Astrocyte of the cerebellum (primary cell): ENCODE results near the gene SLIT3.

Experiments used
- DNase-seq: peaks from one replicate; pipeline ENCODE4 v3.0.0-alpha.2; 2011; ENCODE audit warnings: low read depth
- H3K4me3 ChIP-seq: 2 replicates; pipeline ENCODE4 v1.5.1; 2011; ENCODE audit warnings: mild to moderate bottlenecking, low read depth, low read length, moderate library complexity
- in situ Hi-C: cut with HindIII; loops from 2 replicates; pipeline ENCODE4 v1.10.0; 2017; ENCODE audit warnings: low sequenced_read_pairs
- TF ChIP-seq, protein P1 (sequence below): IDR thresholded peaks from 2 replicates; pipeline ENCODE4 v1.5.1; 2012; ENCODE audit warnings: low read length, low read depth, moderate library complexity, mild to moderate bottlenecking; ENCODE audit errors: missing control alignments

The SLIT3 gene

DNA sequence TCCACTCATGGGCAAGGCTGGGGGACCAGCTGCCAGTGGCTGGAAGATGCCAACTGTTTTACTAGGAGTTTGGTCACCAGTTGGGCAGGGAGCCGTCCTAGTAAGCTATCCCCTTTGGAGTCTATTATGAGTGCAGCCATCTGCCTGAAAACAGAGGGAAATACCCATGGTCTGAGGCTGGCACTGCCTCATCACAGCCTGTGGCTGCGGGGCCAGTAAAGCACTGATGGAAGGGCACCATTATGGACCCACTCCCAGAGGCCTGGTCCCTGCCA, 534.6 kb downstream of the SLIT3 start:
- DNase-seq, result no peak
- H3K4me3 ChIP-seq, result no peak overlapping the region
- in situ Hi-C loops, result no loop called here
- TF ChIP-seq, protein P1, sequence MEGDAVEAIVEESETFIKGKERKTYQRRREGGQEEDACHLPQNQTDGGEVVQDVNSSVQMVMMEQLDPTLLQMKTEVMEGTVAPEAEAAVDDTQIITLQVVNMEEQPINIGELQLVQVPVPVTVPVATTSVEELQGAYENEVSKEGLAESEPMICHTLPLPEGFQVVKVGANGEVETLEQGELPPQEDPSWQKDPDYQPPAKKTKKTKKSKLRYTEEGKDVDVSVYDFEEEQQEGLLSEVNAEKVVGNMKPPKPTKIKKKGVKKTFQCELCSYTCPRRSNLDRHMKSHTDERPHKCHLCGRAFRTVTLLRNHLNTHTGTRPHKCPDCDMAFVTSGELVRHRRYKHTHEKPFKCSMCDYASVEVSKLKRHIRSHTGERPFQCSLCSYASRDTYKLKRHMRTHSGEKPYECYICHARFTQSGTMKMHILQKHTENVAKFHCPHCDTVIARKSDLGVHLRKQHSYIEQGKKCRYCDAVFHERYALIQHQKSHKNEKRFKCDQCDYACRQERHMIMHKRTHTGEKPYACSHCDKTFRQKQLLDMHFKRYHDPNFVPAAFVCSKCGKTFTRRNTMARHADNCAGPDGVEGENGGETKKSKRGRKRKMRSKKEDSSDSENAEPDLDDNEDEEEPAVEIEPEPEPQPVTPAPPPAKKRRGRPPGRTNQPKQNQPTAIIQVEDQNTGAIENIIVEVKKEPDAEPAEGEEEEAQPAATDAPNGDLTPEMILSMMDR, result no peak

DNA sequence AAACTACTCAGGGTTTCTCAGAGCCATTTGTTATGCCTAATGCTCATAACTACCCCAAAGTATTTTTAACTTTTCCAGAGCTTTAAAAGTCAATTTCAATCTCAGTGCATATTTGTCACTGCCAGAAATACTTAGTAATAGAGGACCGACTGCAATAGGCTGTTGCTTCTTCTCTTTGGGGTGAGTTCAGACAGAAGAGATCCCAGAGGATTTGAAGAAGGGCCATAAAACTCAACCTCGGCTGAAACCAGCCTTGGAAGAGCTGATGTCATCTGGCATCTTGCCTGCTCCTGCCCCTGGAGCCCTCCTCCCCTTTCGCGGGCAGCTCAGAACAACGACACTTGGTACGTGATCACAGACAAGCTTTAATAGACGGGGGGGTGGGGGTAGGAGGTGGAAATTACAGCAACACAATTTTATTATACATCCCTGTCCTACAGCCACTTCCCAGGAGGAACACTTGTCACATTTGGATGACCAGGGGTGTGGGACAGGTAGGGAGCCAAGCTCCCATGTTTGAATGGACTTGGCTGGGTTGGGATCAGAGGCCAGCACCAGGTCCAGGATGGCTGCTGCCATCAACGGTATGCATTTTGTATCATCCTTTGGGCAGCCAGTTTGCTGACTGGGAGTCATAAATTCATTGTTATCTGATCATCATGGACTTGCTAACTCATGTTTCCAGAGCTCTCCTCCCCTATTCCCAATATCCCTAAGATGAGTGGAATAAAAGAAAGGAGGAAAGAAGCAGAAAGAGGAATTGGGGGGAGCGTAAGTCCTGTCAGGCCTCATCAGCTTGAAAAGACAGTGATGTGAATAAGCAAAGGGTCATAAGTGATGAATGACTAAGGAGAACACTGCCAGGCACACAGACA, 535.2 kb downstream of the SLIT3 start:
- in situ Hi-C loops, result no loop called here
- TF ChIP-seq, protein P1, result no peak
- no peak for DNase-seq
- H3K4me3 ChIP-seq, result no peak overlapping the region

DNA sequence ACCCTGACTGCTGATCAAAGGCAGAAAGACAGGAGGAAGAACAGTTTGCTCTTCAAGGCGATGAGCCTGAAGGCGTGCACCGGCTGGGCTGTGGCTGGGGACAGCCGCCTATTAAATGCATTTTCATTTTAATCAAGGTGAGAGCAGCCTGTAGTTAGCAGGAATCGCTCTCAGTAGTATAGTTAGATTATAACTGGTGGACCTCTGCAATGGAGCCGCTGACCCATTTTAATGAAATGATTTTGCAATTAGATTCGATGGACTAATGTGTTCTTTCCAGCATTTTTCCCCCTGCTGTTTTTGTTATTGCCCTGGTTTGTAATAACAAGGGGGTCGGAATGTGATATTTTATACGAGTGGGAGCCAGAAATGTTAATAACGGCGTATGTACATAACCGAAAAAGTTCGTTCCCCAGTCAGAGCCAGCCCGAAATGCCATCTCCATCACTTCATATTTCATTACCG, 535.8 kb downstream of the SLIT3 start:
- in situ Hi-C loops, result no loop called here
- TF ChIP-seq, protein P1, result no peak
- H3K4me3 ChIP-seq, result no peak overlapping the region
- DNase-seq, result no peak

DNA sequence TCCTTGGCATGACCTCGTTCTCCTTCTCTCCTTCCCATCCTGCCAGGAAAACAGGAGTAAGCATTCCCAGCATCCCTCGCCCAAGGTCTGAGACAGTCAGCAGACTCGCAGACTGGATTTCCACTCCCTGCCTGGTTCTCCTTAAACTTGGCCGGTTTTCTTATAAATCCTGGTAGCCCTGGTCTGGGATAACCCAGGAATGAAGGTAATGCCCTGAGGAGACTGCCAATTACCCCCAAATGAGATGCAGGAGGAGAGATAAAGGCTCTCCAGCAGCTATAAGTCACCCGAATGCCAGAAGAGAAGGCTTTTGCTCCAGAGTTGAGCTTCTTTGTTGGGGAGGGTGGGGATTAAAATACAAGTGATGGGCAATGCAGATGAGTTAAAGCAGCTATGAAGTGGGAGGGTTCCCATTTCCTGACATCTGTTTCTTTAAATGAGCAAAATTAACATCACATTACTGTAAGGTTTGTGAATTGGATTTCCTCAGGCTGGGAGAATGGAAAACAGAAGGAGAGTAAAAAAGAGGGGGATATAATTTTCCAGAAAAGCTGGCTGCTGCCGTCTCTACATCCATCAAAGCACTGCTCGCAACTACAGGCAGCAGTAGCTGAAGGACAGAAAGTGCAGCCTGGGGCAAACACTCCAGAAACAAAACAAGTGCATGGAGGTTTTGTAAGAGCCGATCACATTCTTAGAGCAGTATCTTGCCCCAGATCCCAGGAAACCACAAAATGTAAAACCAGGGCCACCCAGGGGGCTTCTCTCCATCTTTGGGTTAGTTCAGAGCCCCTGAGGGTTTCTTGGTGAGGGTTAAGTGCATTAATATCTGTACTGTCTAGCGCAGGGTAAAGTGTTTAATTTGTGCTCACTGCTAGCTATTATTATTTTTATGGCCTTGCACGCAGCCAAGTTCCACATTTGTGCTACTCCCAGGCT, 544.2 kb downstream of the SLIT3 start:
- in situ Hi-C loops, result no loop called here

DNA sequence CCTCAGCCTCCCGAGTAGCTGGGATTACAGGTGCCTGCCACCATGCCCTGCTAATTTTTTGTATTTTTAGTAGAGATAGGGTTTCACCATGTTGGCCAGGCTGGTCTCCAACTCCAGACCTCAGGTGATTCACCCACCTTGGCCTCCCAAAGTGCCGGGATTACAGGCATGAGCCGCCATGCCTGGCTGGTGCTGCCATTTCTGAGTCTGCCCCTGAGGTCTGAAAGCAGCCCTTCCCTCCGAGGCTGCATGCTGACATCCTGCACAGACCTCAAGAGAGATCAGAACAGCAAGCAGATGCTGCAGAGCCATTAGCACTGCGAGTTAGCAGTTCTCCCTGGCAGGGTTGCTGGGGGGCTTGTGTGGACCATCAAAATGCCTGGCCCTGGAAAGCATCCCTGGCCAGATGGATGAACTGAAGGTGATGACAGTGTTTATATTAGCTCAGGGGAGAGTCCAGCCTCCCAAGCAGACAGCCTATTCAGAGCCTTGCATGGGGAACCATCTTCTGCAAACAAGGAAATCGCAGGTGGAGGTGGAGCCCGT, 545.3 kb downstream of the SLIT3 start:
- TF ChIP-seq, protein P1, result no peak
- in situ Hi-C loops, result no loop called here
- no peak overlapping the region for H3K4me3 ChIP-seq
- DNase-seq, result no peak

More for the DNA sequence above, 544.2 kb downstream of the SLIT3 start:
- no peak for DNase-seq
- H3K4me3 ChIP-seq, result no peak overlapping the region
- TF ChIP-seq, protein P1, result no peak

DNA sequence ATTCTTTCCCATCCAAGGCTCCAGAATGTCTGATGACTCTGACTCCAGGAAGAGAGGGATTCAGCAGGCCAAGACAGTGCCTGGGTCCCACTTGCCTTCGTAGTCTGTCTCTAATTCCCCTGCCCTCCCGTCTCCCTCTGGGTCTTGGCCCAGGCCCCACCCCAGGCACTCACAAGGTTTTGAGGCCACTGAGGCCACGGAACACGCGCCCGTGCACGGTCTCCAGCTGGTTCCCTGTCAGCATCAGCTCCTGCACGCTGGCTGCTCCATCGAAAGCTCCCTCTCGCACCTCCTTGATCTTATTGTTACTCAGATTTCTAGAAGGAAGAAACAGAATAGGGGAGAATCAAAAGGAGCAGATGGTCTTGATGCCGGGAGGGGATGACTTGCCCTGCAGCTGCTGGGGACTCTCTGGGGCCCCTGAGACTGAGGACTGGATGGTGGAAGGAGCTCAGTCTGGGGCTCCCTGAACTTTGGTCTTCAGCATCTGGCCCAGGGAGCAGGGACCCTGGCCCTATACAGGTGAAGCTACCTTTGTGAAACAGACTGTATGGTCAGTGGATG, 547.2 kb downstream of the SLIT3 start:
- in situ Hi-C loops, result no loop called here
- TF ChIP-seq, protein P1, result no peak
- DNase-seq, result no peak
- H3K4me3 ChIP-seq, result no peak overlapping the region
